Measurements from ENCODE around the gene PTPRO.

PTPRO gene

GRCh38 chr12:15387772-15388171 lies 65.5 kb downstream of the PTPRO start:
- DNase-seq = no peak
- no peak for TF ChIP-seq GATA1 (IDR thresholded peaks at IDR 0.05; ENCODE audit: low read depth, low read length)

GRCh38 chr12:15389561-15389960 lies 67.3 kb downstream of the PTPRO start:
- DNase-seq = no peak
- TF ChIP-seq GATA1 (IDR thresholded peaks at IDR 0.05; ENCODE audit: low read depth, low read length) = no peak
- no peak for TF ChIP-seq POLR2A (IDR thresholded peaks at IDR 0.05; ENCODE audit: low read length)

GRCh38 chr12:15393037-15393436 lies 70.7 kb downstream of the PTPRO start:
- TF ChIP-seq GATA1 (IDR thresholded peaks at IDR 0.05; ENCODE audit: low read depth, low read length) = no peak
- TF ChIP-seq POLR2A (IDR thresholded peaks at IDR 0.05; ENCODE audit: low read length) = no peak
- no peak for DNase-seq

- TF ChIP-seq GATA1 (IDR thresholded peaks at IDR 0.05; ENCODE audit: low read depth, low read length) (no peak), POLR2A (IDR thresholded peaks at IDR 0.05; ENCODE audit: low read length) (no peak)
- DNase-seq = no peak
Measured at GRCh38 chr12:15393995-15394394, 71.7 kb downstream of the PTPRO start.

GRCh38 chr12:15404485-15404884 lies 82.2 kb downstream of the PTPRO start:
- no peak for DNase-seq
- TF ChIP-seq GATA1 (IDR thresholded peaks at IDR 0.05; ENCODE audit: low read depth, low read length) (no peak), POLR2A (IDR thresholded peaks at IDR 0.05; ENCODE audit: low read length) (no peak)

GRCh38 chr12:15405606-15406005 lies 83.3 kb downstream of the PTPRO start:
- no peak for DNase-seq
- TF ChIP-seq GATA1 (IDR thresholded peaks at IDR 0.05; ENCODE audit: low read depth, low read length) = no peak
- no peak for TF ChIP-seq POLR2A (IDR thresholded peaks at IDR 0.05; ENCODE audit: low read length)

GRCh38 chr12:15407025-15407424 lies 84.7 kb downstream of the PTPRO start:
- DNase-seq = no peak
- TF ChIP-seq POLR2A (IDR thresholded peaks at IDR 0.05; ENCODE audit: low read length) = no peak
- no peak for TF ChIP-seq GATA1 (IDR thresholded peaks at IDR 0.05; ENCODE audit: low read depth, low read length)

- no peak for DNase-seq
- TF ChIP-seq GATA1 (IDR thresholded peaks at IDR 0.05; ENCODE audit: low read depth, low read length) = no peak
- TF ChIP-seq POLR2A (IDR thresholded peaks at IDR 0.05; ENCODE audit: low read length) = no peak
Measured at GRCh38 chr12:15411842-15412241, 89.5 kb downstream of the PTPRO start.

- TF ChIP-seq POLR2A (IDR thresholded peaks at IDR 0.05; ENCODE audit: low read length) (no peak), GATA1 (IDR thresholded peaks at IDR 0.05; ENCODE audit: low read depth, low read length) (no peak)
- DNase-seq = no peak
Measured at GRCh38 chr12:15417691-15418090, 95.4 kb downstream of the PTPRO start.

- DNase-seq = no peak
- TF ChIP-seq GATA1 (IDR thresholded peaks at IDR 0.05; ENCODE audit: low read depth, low read length) = no peak
- no peak for TF ChIP-seq POLR2A (IDR thresholded peaks at IDR 0.05; ENCODE audit: low read length)
Measured at GRCh38 chr12:15423629-15424028, 101.3 kb downstream of the PTPRO start.

DNA sequence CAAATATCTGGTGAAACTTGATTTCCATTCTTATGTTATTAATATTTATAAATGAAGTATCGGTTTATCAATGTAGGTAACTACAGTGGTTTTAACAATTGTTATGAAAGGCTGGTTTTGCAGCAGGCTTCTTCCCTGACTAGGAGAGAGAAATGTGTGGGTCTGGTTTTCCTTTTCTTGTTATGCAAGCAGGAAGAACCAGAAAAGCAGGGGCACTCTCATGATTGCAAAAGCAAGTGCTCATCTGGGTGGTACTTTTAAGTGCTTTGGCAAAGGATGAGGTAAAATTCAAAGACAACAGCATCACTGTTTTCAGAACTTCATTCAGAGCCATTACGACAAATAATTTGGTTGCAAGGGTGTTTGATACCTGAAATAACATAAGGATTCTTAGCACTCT lies 105.6 kb downstream of the PTPRO start:
- no peak for TF ChIP-seq POLR2A (IDR thresholded peaks at IDR 0.05; ENCODE audit: low read length)
- TF ChIP-seq GATA1 (IDR thresholded peaks at IDR 0.05; ENCODE audit: low read depth, low read length) = no peak

DNA sequence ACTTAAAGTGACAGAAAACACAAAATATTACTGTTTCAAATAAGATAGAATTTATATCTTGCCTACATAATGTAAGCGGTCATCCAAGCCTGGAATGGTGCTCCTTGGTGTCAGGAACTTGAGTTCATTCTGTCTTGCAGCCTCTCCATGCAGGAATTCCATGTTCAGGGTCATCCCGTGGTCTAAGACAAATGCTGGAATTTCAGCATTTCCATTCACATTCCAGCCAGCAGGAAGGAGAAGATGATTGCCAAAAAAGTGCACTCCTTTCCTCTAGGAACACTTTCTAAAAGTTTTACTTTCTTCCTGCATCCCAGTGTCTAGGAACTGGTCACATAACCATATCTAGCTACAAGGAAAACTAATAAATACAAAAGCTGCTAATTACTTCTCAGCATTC lies 106.3 kb downstream of the PTPRO start:
- TF ChIP-seq POLR2A (IDR thresholded peaks at IDR 0.05; ENCODE audit: low read length) (no peak), GATA1 (IDR thresholded peaks at IDR 0.05; ENCODE audit: low read depth, low read length) (no peak)
- DNase-seq = no peak

More for the DNA sequence above, 105.6 kb downstream of the PTPRO start:
- DNase-seq = no peak

DNA sequence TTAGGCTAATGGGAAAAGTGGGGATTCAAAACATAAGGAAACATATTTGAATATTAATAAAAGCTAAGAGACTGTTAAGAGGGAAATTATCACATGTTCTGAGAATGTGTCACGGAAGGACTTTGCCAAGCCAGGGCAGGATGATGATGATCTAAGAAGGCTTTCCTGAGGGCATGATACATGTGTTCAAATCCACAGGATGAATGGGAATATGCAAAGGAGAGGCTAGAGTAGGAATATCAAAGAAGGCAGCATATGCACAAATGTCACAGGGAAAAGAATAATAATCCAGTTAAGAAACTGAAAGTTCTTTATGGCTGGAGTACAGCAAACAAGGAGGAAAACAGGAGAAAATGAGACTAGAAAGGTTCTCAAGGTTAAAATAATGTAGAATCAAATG lies 107.0 kb downstream of the PTPRO start:
- TF ChIP-seq POLR2A (IDR thresholded peaks at IDR 0.05; ENCODE audit: low read length) = no peak
- no peak for TF ChIP-seq GATA1 (IDR thresholded peaks at IDR 0.05; ENCODE audit: low read depth, low read length)
- no peak for DNase-seq

- no peak for TF ChIP-seq GATA1 (IDR thresholded peaks at IDR 0.05; ENCODE audit: low read depth, low read length)
- no peak for TF ChIP-seq POLR2A (IDR thresholded peaks at IDR 0.05; ENCODE audit: low read length)
- DNase-seq = no peak
Measured at GRCh38 chr12:15435597-15435996, 113.3 kb downstream of the PTPRO start.

- no peak for DNase-seq
- TF ChIP-seq GATA1 (IDR thresholded peaks at IDR 0.05; ENCODE audit: low read depth, low read length) (no peak), POLR2A (IDR thresholded peaks at IDR 0.05; ENCODE audit: low read length) (no peak)
Measured at GRCh38 chr12:15439459-15439858, 117.2 kb downstream of the PTPRO start.

GRCh38 chr12:15443050-15443449 lies 120.7 kb downstream of the PTPRO start:
- no peak for TF ChIP-seq POLR2A (IDR thresholded peaks at IDR 0.05; ENCODE audit: low read length)
- TF ChIP-seq GATA1 (IDR thresholded peaks at IDR 0.05; ENCODE audit: low read depth, low read length) = no peak
- no peak for DNase-seq
